ENCODE data around the gene HAUS7.

GRCh38 chrX:153477364-153477857 lies 7.0 kb upstream of the HAUS7 start:
- TF ChIP-seq CTCF (conservative IDR thresholded peaks at IDR 0.05): no peak
- TF ChIP-seq EZH2 (IDR thresholded peaks at IDR 0.05; ENCODE audit: low read depth): no peak
